HG02870 (cell line): Measurements from ENCODE around the gene FEM1A.
"Not testable (repeated sequence)": the region's sequence is repeated elsewhere in the genome, so short reads cannot be mapped to it uniquely, and the experiment has no call there.

ENCODE experiments used
- ATAC-seq: cut with Tn5 transposase; IDR thresholded peaks from one replicate; pipeline ENCODE4 v1.9.1; 2021; ENCODE audit warnings: mild to moderate bottlenecking, moderate library complexity; ENCODE audit not compliant: unreplicated experiment

The FEM1A gene

GRCh38 chr19:4845975-4846374 lies 54.4 kb downstream of the FEM1A start:
- not testable (repeated sequence) for ATAC-seq

DNA sequence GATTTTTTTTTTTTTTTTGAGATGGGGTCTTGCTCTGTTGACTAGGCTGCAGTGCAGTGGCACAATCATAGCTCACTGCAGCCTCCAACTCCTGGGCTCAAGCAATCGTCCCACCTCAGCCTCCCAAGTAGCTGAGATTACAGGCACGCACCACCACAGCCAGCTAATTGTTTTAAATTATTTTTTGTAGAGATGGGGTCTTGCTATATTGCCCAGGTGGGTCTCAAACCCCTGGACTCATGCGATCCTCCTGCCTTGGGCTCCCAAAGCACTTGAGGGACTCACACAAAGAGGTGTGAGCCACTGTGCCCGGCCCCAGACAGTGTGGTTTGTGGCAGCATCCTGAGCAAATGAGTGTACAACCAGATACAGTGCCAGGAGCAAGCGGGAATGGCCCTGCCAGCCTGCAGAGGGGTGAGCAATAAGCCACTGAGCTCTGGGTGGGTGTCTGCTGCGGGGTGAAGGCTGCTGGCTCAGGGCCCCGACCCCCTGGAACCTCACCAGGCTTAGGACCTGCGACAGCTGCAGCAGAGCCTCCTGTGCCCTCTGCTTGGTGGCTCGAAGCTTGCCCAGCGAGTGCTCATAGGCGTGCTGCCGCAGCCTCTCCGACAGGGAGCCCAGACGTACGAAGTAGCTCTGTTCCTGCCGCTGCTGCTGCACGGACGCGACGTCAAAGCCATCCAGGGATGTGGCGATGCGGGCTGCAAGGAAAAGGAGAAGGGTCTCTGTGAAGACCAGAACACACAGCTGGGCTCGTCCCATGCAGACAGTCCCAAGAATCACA lies 55.8 kb downstream of the FEM1A start:
- ATAC-seq: no peak

DNA sequence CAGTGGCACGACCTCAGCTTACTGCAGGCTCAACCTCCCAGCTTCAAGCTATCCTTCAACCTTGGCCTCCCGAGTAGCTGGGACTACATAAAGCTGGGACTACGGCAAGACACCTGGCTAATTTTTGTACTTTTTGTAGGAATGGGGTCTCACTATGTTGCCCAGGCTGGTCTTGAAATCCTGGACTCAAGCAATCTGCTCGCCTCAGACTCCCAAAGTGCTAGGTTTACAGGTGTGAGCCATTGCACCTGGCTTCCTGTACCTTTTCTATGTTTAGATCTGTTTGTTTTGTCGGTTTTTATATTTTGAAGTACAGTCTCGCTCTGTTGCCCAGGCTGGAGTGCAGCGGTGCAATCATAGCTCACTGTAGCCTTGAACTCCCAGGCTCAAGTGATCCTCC lies 57.5 kb downstream of the FEM1A start:
- no peak for ATAC-seq
